Skin of body (tissue), 2 donors: ENCODE measurements around the gene RENBP. TPM values are rescaled to one million over a fixed set of nuclear protein-coding genes. Genes with fewer than 3 reads are reported as not detected.

Experiments
- DNase-seq: peaks from one replicate; lab custom pipeline; 2025; lab: John Stamatoyannopoulos, UW
- total RNA-seq: library from RNA; depleted of rRNA; stranded (reverse); fragments of >200 nt; gene quantifications from one replicate; pipeline ENCODE4 v1.2.3, GENCODE V29; 2014

Gene RENBP
- total RNA-seq, 1 donor from 2014 or later, result 5.0 TPM

DNA sequence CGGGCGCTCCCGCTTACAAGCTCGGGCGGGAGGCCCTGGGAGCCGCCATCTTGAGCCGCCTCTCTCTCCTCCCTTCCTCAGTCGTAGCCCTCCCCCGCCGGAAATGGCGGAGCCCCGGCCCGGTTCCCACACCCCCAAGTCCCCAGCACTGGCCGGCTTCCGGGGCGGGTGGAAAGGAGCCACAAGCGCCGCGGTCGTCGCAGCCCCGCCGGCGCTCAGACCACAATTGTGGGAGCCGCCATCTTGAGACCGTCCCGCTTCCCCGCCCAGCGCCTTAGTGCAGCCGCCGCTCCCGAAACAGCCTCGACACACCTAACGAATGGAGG is 26.6 kb upstream of the RENBP start:
- DNase-seq, result peak; percentile 79

DNA sequence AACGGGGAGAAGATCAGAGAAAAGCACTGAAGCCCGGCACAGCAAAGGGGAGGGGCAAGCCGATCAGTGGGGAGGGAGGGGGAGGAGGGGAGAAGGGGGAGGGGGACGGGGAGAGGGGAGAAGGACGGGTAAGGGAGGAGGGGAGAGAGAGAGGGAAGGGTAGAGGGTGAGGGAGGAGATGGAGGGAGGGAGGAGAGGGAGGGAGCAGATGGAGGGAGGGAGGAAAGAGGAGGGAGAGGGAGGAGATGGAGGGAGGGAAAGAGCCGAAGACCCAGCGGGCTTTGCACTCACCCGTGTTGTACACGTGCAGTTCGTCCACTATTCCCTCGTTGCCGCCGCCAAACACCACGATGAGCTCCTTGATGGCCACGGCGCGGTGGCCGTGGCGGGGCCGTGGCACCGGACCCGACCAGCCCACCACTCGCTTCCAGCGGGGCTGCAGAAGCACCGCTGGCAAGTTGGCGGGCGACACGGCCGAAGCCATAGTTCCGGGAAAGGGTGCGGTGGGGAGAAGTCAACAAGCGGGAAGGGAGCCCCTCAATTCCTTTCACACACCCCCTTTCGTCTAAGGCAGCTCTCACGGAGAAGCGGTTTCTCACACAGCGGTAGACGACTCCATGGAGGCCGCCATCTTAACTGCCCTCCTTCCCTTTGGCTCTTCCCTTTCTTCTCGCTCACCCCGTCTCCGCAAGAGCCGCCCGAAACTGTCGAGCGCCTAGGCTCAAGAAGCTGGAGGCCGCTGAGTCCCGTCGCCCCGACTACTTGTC is 26.1 kb upstream of the RENBP start:
- DNase-seq, result peak; percentile 64

DNA sequence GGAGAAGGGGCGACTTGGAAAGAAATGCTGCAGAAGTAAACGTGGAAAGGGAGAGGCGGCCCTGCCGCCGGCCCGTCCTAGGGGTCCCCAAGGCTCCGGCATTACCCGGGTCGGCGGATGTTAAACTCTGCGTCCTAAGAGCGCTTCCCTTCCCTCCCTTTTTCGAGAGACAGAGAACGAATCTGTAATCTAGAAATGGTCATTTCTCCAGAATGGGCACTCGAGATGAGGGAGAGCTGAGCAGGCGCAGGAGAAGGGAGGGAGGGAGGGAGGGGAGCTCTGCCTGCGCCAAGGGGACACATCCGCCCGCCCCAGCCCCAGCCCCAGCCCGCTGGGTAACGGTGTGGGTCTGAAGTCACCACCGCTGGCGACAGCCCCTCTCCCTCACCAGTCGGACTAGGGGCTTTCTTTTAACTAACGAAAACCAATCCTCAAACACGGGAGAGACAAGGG is 25.5 kb upstream of the RENBP start:
- DNase-seq, result no peak

DNA sequence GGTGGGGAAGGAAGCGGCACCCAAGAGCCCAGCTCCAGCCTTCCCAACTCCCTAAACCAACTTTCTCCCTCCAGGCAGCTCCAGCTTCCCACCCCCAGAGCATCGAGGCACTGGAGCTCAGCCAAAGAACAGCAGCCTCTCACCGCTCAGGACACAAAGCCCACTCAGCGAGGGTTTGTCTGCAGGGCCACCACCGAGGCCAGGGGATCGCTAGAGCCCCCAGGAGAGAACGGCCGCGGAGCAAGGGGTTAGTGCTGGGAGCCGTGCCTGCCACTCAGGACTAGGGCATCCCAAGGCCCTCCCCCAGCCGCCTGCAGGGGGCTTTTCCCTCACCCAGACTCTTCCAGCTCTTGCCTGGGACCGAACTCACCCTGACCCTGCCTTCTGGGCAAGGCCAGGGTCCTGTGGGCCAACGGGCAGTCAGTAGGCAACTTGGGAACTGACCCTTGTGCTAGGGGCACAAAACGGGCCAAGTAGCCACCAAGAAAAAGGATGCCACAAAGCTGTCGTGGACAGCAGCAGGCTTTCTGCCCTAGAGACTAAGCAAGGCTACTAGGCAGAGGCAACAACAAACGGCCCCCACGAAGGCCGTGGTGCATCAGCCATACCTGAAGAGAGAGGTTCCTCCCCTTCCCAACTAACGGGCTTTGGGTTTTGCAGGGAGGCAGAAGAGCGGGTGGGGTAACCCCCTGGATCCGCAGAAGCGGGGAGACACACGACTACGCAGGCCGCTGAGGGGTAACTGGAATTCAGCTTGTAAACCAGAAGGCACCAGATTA is 24.9 kb upstream of the RENBP start:
- no peak for DNase-seq

DNA sequence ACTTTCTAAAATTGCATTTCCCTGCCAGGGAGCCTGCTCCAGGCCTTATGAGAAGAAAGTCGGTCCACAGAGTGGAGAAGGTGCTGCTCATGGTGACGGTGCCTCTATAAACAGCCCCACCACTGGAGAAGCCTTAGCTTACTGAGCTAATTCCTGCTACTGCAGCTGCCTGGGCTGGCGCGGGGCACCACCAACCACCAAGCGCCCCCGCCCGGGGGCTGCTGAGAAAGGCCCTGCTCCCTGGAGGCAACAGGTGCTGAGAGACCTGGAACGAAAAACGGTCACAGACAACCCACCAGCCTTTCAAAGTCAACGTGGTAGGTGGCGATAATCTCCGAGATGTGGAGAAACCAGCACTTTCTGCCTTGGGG is 24.3 kb upstream of the RENBP start:
- no peak for DNase-seq

DNA sequence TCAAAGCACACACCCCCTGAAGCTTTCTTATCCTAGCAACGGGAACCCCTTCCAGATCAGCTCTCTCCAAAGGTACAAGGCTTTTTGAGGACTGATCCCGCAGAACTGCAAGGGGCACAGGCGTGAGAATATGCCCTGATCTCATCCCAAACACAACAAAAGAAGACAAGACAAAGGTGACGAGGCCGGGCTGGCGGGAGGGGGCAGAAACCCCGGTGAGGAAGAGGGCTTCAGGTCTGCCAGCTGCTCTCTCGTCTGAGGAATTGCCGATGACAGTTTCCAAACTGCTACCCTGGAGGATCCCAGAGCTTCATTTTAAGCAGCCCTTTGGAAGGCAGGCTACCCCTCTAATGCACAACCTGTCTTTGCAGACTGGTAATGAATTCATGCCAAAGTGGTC is 23.8 kb upstream of the RENBP start:
- DNase-seq, result no peak

DNA sequence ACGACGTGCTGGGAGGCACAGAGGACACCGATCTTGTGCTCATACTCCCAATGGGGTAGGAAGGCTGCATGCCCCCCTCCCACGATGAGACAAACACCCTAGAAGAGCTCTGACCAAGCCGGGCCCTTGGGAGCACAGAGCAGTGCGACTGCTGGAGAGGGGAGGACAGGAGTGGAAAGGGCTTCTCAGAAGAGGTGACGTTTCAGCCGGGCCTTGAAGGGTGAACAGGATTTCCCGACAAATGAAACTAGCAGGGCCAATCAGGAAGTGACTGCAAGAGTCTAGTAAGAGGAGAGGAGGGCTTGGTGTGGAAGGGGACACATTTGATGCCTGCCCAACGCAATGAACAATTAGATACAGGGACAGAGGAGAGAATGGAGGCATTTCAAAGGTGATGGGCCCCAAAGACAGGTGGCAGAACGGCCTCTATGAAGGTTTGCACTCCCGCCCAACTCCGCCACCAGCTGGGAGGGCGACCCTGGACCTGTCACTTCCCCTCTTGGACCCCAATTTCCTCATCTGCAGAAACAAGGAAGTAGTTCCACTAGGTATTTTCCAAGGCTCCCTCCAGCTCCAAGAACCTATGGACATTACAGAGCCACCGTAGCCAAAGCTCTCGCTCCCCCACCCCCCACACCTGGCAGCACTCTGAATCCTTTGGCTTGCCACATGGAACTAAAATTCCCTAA is 23.2 kb upstream of the RENBP start:
- no peak for DNase-seq

DNA sequence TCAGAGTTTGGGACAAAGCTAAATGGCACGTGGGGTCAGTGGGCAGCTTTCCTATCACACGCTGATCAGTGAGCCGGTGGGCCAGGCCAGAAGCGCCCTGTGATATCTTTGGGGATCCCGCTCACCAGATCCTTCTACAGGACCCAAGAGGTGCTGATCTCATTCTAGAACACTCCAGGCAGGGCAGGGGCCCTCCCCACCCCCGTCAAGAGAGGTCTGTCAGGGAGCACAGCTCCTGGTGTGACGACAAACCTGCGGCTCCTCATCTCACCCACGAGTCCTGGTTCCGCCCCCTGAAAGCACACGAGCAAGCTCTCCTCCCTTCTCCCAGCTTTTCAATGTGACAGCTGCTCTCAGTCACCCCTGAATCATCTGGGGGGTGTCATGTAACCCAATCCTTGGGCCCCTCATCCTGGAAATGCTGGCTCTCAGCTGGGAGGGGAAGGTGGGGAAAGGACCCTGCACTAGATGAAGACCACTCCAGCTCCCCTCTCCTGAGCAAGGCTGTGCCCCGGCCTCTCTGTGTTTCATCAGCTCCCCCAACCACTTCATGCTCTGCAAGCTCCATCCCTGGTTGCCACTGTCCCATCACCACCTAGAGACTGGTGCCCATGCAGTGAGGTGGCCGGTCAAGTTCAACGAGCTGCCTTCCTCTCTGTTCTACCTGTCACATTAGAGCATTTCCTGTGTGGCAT is 22.5 kb upstream of the RENBP start:
- DNase-seq, result no peak

DNA sequence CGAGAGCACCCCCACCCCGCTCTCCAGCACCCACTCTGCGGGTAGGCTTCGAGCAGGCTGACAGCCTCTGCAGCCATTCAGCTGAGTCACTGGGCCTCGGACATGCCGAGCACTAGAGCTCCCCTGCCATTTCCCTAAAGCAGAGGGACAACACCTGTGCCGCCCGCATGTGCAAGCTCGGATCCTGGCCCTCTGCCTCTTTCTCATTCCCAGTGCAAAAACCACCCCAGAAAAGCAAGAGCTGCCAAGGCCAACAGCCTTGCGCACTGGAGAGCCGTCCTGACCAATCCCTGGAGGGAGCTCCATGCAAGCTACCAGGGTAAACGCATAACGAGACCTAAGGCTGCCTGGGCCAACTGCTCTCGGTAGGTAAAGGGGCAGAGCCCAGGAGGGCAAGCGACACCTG is 21.8 kb upstream of the RENBP start:
- no peak for DNase-seq

DNA sequence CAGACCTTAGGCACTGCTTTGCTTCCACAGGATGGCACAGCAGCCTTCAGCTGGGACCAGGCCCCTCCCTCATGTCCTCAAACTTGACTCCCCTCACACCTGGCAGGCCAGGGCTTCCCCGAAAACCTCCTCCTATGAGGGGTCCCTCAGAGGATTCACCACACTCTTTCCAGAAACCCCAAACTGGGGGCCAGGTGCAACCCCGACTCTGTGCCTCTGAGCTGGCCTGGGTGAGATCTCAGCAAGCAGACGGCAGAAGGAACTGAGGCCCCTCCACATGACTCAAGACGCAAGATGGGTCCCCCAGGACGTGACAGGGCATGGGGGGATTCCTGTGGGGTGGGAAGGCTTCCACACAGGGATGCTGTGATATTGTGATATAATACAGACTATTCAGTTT is 21.0 kb upstream of the RENBP start:
- no peak for DNase-seq

DNA sequence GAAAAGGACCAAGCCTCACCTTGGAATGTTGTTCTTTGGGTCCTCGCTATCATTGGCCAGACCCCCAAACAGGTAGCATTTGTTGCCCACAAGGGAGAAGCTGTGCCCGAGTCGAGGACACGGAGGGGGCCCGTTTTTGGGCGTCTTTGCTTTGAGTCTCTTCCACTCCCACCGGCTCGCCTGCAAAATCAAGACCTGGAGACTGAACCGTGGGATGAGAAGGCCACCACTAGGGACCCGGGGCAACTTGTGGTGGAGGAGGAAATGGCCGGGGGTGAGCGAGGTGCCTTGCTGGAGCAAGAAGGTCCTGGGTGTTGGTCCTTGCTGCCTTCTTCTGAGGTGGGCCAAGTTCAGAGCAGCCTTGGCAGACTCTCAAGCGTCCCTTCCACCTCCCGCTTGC is 19.7 kb upstream of the RENBP start:
- DNase-seq, result no peak

DNA sequence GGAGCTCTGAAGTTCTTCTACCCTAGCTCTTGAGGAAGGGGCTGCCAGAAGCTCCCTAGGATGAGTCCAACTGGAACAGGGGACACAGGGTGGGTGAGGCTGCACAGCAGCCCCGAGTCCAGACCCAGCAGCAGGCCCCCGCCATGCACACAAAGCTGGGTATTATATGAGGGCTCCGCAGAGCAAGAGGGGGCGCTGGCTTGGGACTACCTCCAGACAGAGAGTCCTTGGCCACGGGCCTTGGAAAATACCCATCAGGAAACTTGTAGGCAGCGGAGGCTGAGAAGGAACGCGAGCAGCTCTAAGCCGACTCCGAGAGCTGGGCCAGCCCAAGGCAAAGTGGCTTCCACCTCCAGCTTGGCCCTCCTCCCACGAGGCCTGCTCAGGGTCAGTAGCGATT is 19.1 kb upstream of the RENBP start:
- no peak for DNase-seq

DNA sequence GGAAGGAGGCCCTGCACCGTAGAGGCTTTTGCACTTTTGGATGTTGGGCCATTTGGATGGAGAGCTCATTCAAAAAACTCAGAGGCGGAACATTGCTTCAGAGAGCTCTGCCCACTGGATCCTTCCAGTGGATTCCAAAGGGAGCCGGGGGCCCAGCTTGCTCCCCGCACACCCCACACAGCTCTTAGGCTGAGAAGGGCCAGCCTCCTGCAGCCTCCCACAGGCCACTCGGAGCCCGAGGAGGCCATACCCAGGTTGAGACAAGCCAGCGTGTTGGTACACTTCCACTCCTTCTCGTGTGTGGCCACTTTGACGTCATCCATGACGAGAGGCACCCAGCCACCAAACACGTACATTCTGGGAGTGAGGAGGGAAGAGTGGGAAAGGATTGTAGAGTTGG is 16.8 kb upstream of the RENBP start:
- no peak for DNase-seq

DNA sequence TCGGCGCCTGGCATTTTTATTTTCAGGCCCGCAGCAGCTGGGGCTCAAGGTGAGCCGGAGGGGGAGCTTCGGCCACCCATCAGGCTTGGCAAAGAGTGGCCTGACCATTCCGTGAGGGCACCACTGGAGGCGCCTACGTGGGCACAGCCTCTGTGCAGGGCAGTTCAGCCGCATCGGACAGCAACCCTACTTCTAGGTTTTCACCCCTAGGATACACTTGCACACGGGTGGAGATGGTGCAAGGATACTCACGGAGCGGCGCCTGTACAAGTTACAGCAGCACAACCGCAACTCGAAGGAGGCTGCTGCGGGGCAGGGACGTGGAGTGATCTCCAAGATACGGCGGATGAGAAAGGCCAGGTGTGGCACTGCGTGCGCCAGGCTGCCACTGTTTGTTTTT is 16.3 kb upstream of the RENBP start:
- DNase-seq, result no peak

DNA sequence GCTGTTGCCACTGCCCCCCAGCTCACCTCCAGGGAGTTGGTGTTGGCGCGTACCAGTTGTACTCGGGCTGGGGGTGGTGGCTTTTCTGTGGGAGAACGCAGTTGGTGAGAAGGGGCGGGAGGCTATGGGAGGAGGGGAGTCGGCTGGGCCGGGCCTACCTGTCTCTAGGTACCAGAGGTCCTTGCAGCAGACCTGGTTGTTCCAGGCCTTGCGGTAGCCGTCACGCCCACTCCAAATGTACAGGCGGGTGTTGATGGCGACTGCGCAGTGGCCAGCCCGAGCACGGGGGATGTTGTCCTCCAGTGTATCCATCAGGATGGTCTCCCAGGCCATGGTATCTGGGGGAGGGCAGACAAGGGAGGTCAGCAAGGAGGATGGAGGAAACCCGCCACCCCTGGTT is 15.6 kb upstream of the RENBP start:
- DNase-seq, result no peak

DNA sequence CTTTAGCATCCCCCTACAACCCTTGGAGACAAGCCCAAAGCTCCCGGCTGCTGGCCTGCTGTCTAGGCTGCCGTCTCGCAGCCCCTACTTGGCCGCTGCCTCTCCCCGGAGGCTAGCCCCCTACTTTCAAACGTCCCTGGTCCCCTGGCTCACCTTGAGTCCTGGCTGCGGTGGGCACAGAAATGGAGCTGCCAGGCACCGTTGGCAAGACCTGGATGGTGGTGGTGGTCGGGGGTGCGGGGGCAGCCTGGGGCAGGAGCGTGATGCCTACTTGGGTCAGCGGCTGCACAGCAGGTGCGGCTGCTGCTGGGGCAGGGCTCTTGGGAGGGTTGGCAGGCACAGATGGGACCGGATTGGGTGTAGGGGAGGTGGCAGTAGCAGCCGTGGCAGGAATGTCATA is 15.2 kb upstream of the RENBP start:
- DNase-seq, result no peak

DNA sequence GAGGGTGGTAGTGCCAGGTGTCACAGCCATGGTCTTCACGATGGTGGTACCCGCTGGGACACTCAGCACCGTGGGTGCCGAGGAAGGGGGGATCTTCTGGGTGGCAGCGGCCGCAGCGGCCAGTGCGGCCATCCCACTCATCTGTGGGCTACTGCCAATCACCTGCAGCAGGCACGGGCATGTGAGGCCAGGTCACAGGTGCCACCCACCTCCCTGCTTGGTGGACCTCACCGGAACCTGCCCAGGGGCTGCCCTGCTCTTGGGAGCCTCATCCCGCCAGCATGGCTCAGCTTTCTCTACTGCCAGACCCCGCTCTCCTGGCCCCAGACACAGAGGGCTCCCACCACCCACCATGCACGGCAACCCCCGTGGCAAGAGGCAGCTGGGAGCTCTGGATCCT is 14.2 kb upstream of the RENBP start:
- DNase-seq, result no peak

DNA sequence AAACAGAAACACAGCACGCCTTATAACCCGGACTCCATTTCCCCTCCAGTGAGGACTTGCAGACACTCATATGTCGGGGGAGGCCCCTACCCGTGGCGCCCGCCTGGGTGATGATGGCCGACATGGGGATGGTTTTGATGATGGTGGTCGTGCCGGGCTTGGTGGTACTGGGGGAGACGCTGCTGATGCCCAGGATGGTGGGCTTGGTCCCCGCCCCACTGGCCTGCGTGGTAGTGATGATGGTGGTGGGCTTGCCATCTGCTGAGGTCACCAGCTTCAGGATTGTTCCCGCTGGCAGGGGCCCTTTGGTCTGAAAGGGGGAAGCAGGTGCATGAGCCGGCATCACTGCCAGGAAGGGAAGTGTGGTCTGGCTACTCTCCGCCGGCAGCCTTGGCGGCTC is 12.8 kb upstream of the RENBP start:
- DNase-seq, result no peak

DNA sequence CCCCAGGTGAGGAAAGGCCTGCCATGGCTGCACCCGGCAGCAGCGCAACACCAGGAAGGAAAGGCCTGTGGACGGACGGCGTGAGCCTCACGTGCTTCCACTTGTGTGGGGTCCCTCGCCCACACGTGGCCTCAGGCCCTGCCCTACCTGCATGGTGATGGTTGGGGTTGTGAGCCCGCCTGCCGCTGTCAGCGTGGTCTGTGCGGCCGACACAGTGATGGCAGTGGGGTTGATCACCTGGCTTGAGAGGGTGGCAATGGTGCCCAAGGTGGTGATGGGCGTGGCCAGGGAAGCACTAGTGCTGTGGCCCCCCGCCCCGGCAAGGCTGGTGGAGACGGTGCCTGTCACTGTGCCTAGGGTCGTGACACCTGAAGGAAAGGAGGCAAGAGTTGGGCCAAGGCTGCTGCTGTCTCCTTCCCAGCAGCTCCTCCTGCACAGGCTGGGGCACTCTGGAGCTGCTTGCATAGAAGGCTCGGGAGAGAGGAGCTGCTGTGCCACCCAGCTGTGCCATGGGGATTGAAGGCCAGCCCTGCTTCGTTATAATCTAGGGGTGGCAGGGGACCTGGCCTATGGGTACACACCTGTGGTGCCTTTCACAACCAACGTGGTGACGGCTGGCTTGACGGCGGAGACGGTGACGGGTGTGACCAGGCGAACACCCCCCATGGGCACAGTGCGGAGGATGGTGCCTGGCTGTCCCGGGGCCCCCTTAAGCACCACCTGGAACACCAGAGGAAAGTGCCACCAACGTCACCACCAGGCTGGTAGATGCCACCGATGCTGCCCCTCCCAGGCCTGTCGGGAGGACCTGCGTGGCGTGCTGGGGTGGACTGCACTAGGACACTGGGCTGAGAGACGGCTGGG is 11.8 kb upstream of the RENBP start:
- no peak for DNase-seq

DNA sequence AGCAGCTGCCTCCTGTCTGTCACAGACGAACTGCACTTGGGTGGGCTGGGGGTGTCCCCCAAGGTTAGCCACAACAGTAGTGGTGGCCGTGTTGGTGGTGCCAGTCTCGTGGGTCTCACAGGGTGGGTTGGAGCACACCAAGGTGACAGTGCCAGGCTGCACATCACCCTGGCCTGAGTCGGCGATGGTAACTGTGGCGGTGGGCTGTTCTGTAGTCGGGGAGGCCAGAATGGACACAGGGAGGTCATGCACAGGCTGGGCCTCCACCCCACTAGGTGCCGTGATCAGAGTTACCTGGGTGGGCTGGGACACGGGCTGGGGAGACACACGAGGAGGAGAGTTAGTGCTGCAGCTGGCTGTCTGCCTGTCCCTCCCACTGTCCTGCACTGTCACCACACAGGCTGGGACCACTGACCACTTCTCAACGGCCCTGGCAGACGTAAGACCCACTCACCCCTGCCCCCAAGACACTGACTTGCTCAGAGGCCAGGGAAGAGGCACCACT is 10.8 kb upstream of the RENBP start:
- no peak for DNase-seq
